K562 (cell line): Measurements from ENCODE around the gene FRMD7. TPM values are rescaled to one million over a fixed set of nuclear protein-coding genes. Genes with fewer than 3 reads are reported as not detected.

ENCODE experiments used
- ATAC-seq: fragments of 200-7000 bp; cut with Tn5 transposase; 3 replicates; pipeline ENCODE4 v1.9.1; 2020; ENCODE audit warnings: moderate library complexity
- BruUV-seq: library from RNA; stranded (reverse); fragments of 400-500 nt; replicated peaks from 2 replicates; lab custom pipeline; 2021; lab: Mats Ljungman, UMichigan
- CTCF ChIA-PET: fragments of 300-600 bp; formaldehyde crosslinking; extraction: SDS; loops from one replicate; lab custom pipeline; 2021; ENCODE audit warnings: low intra/inter-chr PET ratio; lab: Yijun Ruan, JAX
- POLR2A ChIA-PET: fragments of 300-600, 350-650 bp; sonication (Branson Sonifier 250); formaldehyde crosslinking; extraction: SDS; loops from one replicate; lab custom pipeline; 2021; ENCODE audit warnings: antibody characterized with exemption, inconsistent platforms; lab: Yijun Ruan, JAX
- DNase-seq, 4 experiments: peaks; one replicate each; pipeline versions ENCODE4 v3.0.0 to v3.0.0-alpha.2; 2011 to 2018; ENCODE audit warnings: low spot score in 3 of 4, mixed read lengths in 3 of 4; ENCODE audit errors: extremely low read depth in 1 of 4
- FAIRE-seq: peaks from 2 replicates; lab custom pipeline; 2011; peaks lifted over from hg19 to GRCh38; lab: Jason Lieb, UNC
- H2AFZ ChIP-seq: 2 replicates; pipeline ENCODE4 v1.6.0; 2011; ENCODE audit warnings: low read depth, low read length, control low read depth, inconsistent platforms
- H3K27ac ChIP-seq: fragments of 200-600 bp; 3 replicates; pipeline ENCODE4 v1.8.0; 2011; ENCODE audit warnings: low read depth, mild to moderate bottlenecking, control low read depth, inconsistent platforms, low read length, moderate library complexity, mixed read lengths; ENCODE audit errors: extremely low read depth
- H3K27me3 ChIP-seq, 2 experiments: fragments of 300-600 bp in 1 of 2; 2 replicates in 1 of 2; 3 replicates in 1 of 2; pipeline versions ENCODE4 v1.6.0 to v1.8.0; 2011; ENCODE audit warnings: inconsistent platforms in 2 of 2, low read length in 2 of 2, mild to moderate bottlenecking in 1 of 2, mixed read lengths in 1 of 2, moderate library complexity in 1 of 2; ENCODE audit not compliant: control insufficient read depth in 2 of 2, insufficient read depth in 2 of 2
- H3K36me3 ChIP-seq: fragments of 300-600 bp; 3 replicates; pipeline ENCODE4 v1.8.0; 2011; ENCODE audit warnings: mild to moderate bottlenecking, low read length, inconsistent platforms; ENCODE audit not compliant: control insufficient read depth, insufficient read depth
- H3K4me1 ChIP-seq, 2 experiments: fragments of 200-600 bp in 1 of 2; replicated peaks in 1 of 2; 2 replicates in 1 of 2; 3 replicates in 1 of 2; pipeline versions ENCODE4 v1.5.1 to v1.8.0; 2011; ENCODE audit warnings: inconsistent platforms in 2 of 2, low read length in 2 of 2, mild to moderate bottlenecking in 1 of 2, mixed read lengths in 1 of 2, moderate library complexity in 1 of 2; ENCODE audit not compliant: control insufficient read depth in 2 of 2, insufficient read depth in 2 of 2
- H3K4me2 ChIP-seq: 2 replicates; pipeline ENCODE4 v1.6.1; 2011; ENCODE audit warnings: low read length, control low read depth, inconsistent platforms, mixed read lengths; ENCODE audit not compliant: insufficient read depth
- H3K4me3 ChIP-seq: fragments of 200-600 bp; sonication (generic), shearing (Covaris generic); 2 replicates; pipeline ENCODE4 v1.5.1; 2016; ENCODE audit warnings: control low read depth, inconsistent platforms
- H3K79me2 ChIP-seq: fragments of 200-600 bp; 3 replicates; pipeline ENCODE4 v1.8.0; 2011; ENCODE audit warnings: low read length, inconsistent platforms; ENCODE audit not compliant: control insufficient read depth, insufficient read depth
- H3K9ac ChIP-seq, 2 experiments: 2 replicates each; pipeline versions ENCODE4 v1.6.0 to v1.6.1; 2011; ENCODE audit warnings: low read depth in 2 of 2, low read length in 2 of 2, control low read depth in 1 of 2, inconsistent platforms in 1 of 2, mild to moderate bottlenecking in 1 of 2, mixed read lengths in 1 of 2; ENCODE audit not compliant: insufficient read depth in 1 of 2
- H3K9me1 ChIP-seq: one replicate; pipeline ENCODE4 v1.6.0; 2011; ENCODE audit warnings: inconsistent platforms, mild to moderate bottlenecking, low read length, moderate library complexity; ENCODE audit not compliant: control insufficient read depth, insufficient read depth
- H3K9me3 ChIP-seq: replicated peaks from 2 replicates; pipeline ENCODE4 v1.5.1; 2011; ENCODE audit warnings: low read depth, low read length, inconsistent platforms; ENCODE audit not compliant: control insufficient read depth, insufficient read depth
- H4K20me1 ChIP-seq: replicated peaks from 2 replicates; pipeline ENCODE4 v1.6.1; 2011; ENCODE audit warnings: low read length, inconsistent platforms, mixed read lengths; ENCODE audit not compliant: control insufficient read depth, insufficient read depth
- BRD9 ChIP-seq: fragments of 450-650 bp; IDR thresholded peaks from 2 replicates; pipeline ENCODE4 v1.6.1; 2018; ENCODE audit warnings: low read depth; ENCODE audit not compliant: partially characterized antibody
- DNMT1 ChIP-seq: fragments of 450-650 bp; IDR thresholded peaks from 2 replicates; pipeline ENCODE4 v1.6.1; 2016; ENCODE audit warnings: antibody characterized with exemption, mild to moderate bottlenecking
- E2F3 ChIP-seq: fragments of 250-450 bp; sonication (Bioruptor Pico); IDR thresholded peaks from 2 replicates; pipeline ENCODE4 v1.4.0; 2020; ENCODE audit warnings: mild to moderate bottlenecking
- FOXP1 ChIP-seq: sonication (generic); formaldehyde crosslinking; IDR thresholded peaks from 2 replicates; pipeline ENCODE4 v1.8.0; 2022; ENCODE audit warnings: mild to moderate bottlenecking, missing genetic modification reagents
- NFIC ChIP-seq: fragments of 450-650 bp; IDR thresholded peaks from 2 replicates; pipeline ENCODE4 v1.6.1; 2017; ENCODE audit warnings: mild to moderate bottlenecking, inconsistent platforms
- RBM22 ChIP-seq: fragments of 200-400 bp; formaldehyde crosslinking; IDR thresholded peaks from 2 replicates; pipeline ENCODE4 v1.6.1; 2018; ENCODE audit warnings: low read length, low read depth; ENCODE audit not compliant: poor library complexity, severe bottlenecking
- RBM39 ChIP-seq: fragments of 200-400 bp; formaldehyde crosslinking; optimal IDR thresholded peaks from 2 replicates; pipeline ENCODE3; 2018; ENCODE audit warnings: low read depth, low read length
- SMARCB1 ChIP-seq: IDR thresholded peaks from 2 replicates; pipeline ENCODE4 v1.6.1; 2011; ENCODE audit warnings: improper control_type of control experiment, low read depth; ENCODE audit not compliant: insufficient read length
- TBL1XR1 ChIP-seq, 2 experiments: IDR thresholded peaks; 2 replicates each; pipeline ENCODE4 v1.6.1; 2012; ENCODE audit warnings: improper control_type of control experiment in 2 of 2, low read length in 2 of 2, mild to moderate bottlenecking in 1 of 2
- TSHZ1 ChIP-seq: fragments of 250-450 bp; sonication (Bioruptor Pico); IDR thresholded peaks from 2 replicates; pipeline ENCODE4 v1.4.0; 2020; ENCODE audit warnings: mild to moderate bottlenecking, moderate library complexity
- ZNF431 ChIP-seq: sonication (generic); formaldehyde crosslinking; IDR thresholded peaks from 2 replicates; pipeline ENCODE4 v1.8.0; 2022; ENCODE audit warnings: mild to moderate bottlenecking, missing genetic modification reagents
- ZNF589 ChIP-seq: fragments of 200-800 bp; sonication (Bioruptor generic); IDR thresholded peaks from 2 replicates; pipeline ENCODE4 v1.6.1; 2016; ENCODE audit warnings: low read depth, missing genetic modification characterization, missing compliant biosample characterization
- ZNF717 ChIP-seq: fragments of 250-450 bp; sonication (Bioruptor Pico); IDR thresholded peaks from 2 replicates; pipeline ENCODE4 v1.5.0; 2021
- WGBS: fragments of 100-300 bp; shearing (Covaris generic); methylation state at CpG from one replicate; pipeline ENCODE4 v1.1.6; 2016; ENCODE audit warnings: low coverage, mixed read lengths; ENCODE audit not compliant: insufficient coverage; ENCODE audit errors: missing lambda C conversion rate; 5-methylcytosine and 5-hydroxymethylcytosine counted together
- in situ Hi-C: fragments of 300-500 bp; cut with MboI; formaldehyde crosslinking; loops from 4 replicates; pipeline ENCODE4 v1.15.0; 2018; ENCODE audit warnings: inconsistent platforms, mixed read lengths
- intact Hi-C: fragments of 100-400 bp; cut with micrococcal nuclease; formaldehyde crosslinking; loops from 2 replicates; pipeline ENCODE4 v1.14.2; 2022
- polyA plus RNA-seq, 8 experiments: library from polyadenylated mRNA; depleted of rRNA in 4 of 8; stranded (reverse) in 5 of 8; unstranded in 3 of 8; fragments of >200 nt; fragmentation: Nextera tagmentation in 2 of 8; fragmentation: Illumina TruSeq in 1 of 8; extraction: Ambion mirVana in 2 of 8; extraction: Trizol in 1 of 8; gene quantifications; 2 replicates each; pipeline versions ENCODE4 v1.2.1 to v1.2.3, GENCODE V29; 2011 to 2014; ENCODE audit warnings: inconsistent platforms in 1 of 8, missing spikeins in 1 of 8
- total RNA-seq, 7 experiments: library from RNA; depleted of rRNA in 6 of 7; stranded (reverse); fragments of >200 nt in 6 of 7; fragmentation: Illumina TruSeq in 2 of 7; extraction: Trizol in 2 of 7; gene quantifications; 2 replicates each; pipeline versions ENCODE4 v1.2.1 to v1.2.3, GENCODE V29; 2011 to 2021; ENCODE audit warnings: low replicate concordance in 1 of 7
- TF ChIP-seq, protein P1 (sequence below), 2 experiments: fragments of 450-650 bp; conservative IDR thresholded peaks; 2 replicates each; pipeline ENCODE4 v1.6.1; 2017; ENCODE audit warnings: mild to moderate bottlenecking in 2 of 2, moderate library complexity in 2 of 2

The FRMD7 gene
- total and polyA plus RNA-seq, 9 of the 15 experiments (the other 6 are each of a cell fraction or from before 2014, with no cell fraction given): 0.06 to 0.09 TPM; not detected in 7

- Histone ChIP-seq H3K36me3 (peaks cover 24% of the 10 kb centered on the region; the same call in 2 of the 3 replicates), H3K4me1 (no peaks in the 10 kb centered on the region), H4K20me1 (no peaks in the 10 kb centered on the region), H3K27me3 (no peaks in the 10 kb centered on the region), H2AFZ (no peak overlapping the region), H3K9me1 (no peaks in the 10 kb centered on the region), H3K4me3 (no peak overlapping the region), H3K9me3 (no peaks in the 10 kb centered on the region; the same call in 1 of the 2 replicates), H3K79me2 (no peaks in the 10 kb centered on the region), H3K9ac (no peak overlapping the region), H3K4me2 (no peak overlapping the region), H3K27ac (no peak overlapping the region)
- in situ Hi-C loops: loop anchor here (25.0 kb wide), 1 partner anchor 534 kb away; no protein-coding TSS in a partner anchor
- no peak for DNase-seq
- intact Hi-C loops: no loop called here
- no peak for FAIRE-seq
- no TSS peak for BruUV-seq
- POLR2A ChIA-PET: no interaction called here
- CTCF ChIA-PET: no interaction called here
- no peak for ATAC-seq
- no peak for TF ChIP-seq TBL1XR1 (IDR thresholded peaks at IDR 0.05; ENCODE audit: low read length in 2 of 2)
- no peak for TF ChIP-seq SMARCB1
- TF ChIP-seq RBM39: no peak
- no peak for TF ChIP-seq BRD9
- no peak for TF ChIP-seq E2F3 (CRISPR knock-in tag)
- no peak for TF ChIP-seq ZNF717 (CRISPR knock-in tag)
- TF ChIP-seq DNMT1: no peak
- no peak for TF ChIP-seq TSHZ1 (CRISPR knock-in tag)
- no peak for TF ChIP-seq NFIC
- TF ChIP-seq ZNF431 (CRISPR knock-in tag): no peak
- no peak for TF ChIP-seq ZNF589 (CRISPR knock-in tag)
- no peak for TF ChIP-seq RBM22
- no peak for TF ChIP-seq FOXP1 (CRISPR knock-in tag)
- TF ChIP-seq, protein P1, sequence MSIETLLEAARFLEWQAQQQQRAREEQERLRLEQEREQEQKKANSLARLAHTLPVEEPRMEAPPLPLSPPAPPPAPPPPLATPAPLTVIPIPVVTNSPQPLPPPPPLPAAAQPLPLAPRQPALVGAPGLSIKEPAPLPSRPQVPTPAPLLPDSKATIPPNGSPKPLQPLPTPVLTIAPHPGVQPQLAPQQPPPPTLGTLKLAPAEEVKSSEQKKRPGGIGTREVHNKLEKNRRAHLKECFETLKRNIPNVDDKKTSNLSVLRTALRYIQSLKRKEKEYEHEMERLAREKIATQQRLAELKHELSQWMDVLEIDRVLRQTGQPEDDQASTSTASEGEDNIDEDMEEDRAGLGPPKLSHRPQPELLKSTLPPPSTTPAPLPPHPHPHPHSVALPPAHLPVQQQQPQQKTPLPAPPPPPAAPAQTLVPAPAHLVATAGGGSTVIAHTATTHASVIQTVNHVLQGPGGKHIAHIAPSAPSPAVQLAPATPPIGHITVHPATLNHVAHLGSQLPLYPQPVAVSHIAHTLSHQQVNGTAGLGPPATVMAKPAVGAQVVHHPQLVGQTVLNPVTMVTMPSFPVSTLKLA (conservative IDR thresholded peaks at IDR 0.05): no peak
- 56% methylated on average over 3 of the region's 3 CpGs for WGBS
Observed at GRCh38 chrX:132077912-132078311, 49.9 kb downstream of the FRMD7 start.
